Glomerular visceral epithelial cell (primary cell): ENCODE data around the gene GP1BB.

Experiments used
- DNase-seq: peaks from one replicate; pipeline ENCODE4 v3.0.0-alpha.2; 2016; ENCODE audit errors: extremely low spot score

The GP1BB gene

GRCh38 chr22:19727310-19728150, 4.2 kb downstream of the GP1BB start:
- DNase-seq: no peak

GRCh38 chr22:19728271-19728670, 4.9 kb downstream of the GP1BB start:
- no peak for DNase-seq

- DNase-seq: no peak
These were observed 5.5 kb downstream of the GP1BB start for GRCh38 chr22:19728836-19729235.

- DNase-seq: no peak
These were observed 6.2 kb downstream of the GP1BB start for GRCh38 chr22:19729507-19729906.

- no peak for DNase-seq
These were observed 6.9 kb downstream of the GP1BB start for GRCh38 chr22:19730198-19730597.

- peak; percentile 66 for DNase-seq
These were observed 7.5 kb downstream of the GP1BB start for GRCh38 chr22:19730655-19731360.

GRCh38 chr22:19731361-19732135, 8.2 kb downstream of the GP1BB start:
- DNase-seq: no peak

GRCh38 chr22:19732403-19733113, 9.2 kb downstream of the GP1BB start:
- DNase-seq: no peak

- no peak for DNase-seq
These were observed 10.4 kb downstream of the GP1BB start for GRCh38 chr22:19733755-19734154.

- DNase-seq: no peak
These were observed 10.8 kb downstream of the GP1BB start for GRCh38 chr22:19734163-19734562.

- DNase-seq: no peak
These were observed 11.6 kb downstream of the GP1BB start for GRCh38 chr22:19734837-19735382.

GRCh38 chr22:19735665-19736510, 12.5 kb downstream of the GP1BB start:
- DNase-seq: no peak

GRCh38 chr22:19737846-19738663, 14.7 kb downstream of the GP1BB start:
- no peak for DNase-seq

- no peak for DNase-seq
These were observed 15.5 kb downstream of the GP1BB start for GRCh38 chr22:19738664-19739447.

GRCh38 chr22:19739448-19739895, 16.1 kb downstream of the GP1BB start:
- no peak for DNase-seq

- no peak for DNase-seq
These were observed 16.6 kb downstream of the GP1BB start for GRCh38 chr22:19739911-19740449.

- no peak for DNase-seq
These were observed 17.2 kb downstream of the GP1BB start for GRCh38 chr22:19740586-19740985.

GRCh38 chr22:19741053-19741452, 17.7 kb downstream of the GP1BB start:
- DNase-seq: no peak
